ENCODE measurements around the gene WDR93.
A peak's percentile ranks its signal among the peaks of the same experiment; 100 is the strongest.

Gene WDR93

GRCh38 chr15:89690276-89691218 is at the start of gene WDR93, which contains the start of gene PEX11A:
Gene WDR93 (plus strand): TSS chr15:89690811. CDS start chr15:89701747, 10,936 bp downstream.
Gene PEX11A (minus strand): TSS chr15:89690754. CDS start chr15:89690632, 122 bp downstream.
- peak; percentile 80 for DNase-seq

DNA sequence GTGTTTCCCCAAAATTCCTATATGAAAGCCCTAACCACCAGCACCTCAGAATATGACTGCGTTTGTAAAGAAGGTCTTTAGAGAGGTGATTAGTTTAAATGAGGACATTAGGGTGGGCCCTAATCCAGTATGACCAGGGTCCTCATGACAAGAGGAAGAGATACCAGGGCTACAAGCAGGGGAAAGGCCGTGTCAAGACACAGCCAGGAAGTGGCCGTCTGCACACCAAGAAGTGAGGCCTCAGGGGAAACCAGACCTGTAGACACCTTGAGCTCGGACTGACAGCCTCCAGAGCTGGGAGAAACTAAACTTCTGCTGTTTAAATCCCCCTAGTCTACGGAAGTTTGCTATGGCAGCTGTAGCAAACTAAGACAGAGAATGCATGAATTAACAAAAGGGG is 49.6 kb upstream of the WDR93 start:
- DNase-seq, result no peak

GRCh38 chr15:89642106-89642505 is 48.5 kb upstream of the WDR93 start:
- no peak for DNase-seq

DNA sequence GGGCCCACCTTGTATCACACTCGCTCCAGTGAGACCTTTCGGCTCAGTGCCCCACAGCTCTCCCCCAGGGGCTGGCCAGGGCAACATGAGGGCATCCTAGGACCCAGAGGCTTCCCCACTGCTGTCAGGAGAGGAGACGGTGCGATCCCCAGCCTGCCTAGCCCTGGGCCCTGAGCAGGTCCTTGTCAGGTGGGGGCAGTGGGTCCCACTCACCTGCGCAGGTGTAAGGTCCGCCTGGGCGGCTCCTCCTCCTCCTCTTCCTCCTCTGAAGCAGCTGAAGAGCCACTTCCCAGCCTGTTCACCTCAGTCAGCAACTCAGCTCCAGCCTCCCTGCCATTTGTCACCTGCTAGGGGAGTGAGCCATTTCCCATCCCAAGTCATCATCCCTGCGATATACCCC is 44.9 kb upstream of the WDR93 start:
- DNase-seq, result no peak

DNA sequence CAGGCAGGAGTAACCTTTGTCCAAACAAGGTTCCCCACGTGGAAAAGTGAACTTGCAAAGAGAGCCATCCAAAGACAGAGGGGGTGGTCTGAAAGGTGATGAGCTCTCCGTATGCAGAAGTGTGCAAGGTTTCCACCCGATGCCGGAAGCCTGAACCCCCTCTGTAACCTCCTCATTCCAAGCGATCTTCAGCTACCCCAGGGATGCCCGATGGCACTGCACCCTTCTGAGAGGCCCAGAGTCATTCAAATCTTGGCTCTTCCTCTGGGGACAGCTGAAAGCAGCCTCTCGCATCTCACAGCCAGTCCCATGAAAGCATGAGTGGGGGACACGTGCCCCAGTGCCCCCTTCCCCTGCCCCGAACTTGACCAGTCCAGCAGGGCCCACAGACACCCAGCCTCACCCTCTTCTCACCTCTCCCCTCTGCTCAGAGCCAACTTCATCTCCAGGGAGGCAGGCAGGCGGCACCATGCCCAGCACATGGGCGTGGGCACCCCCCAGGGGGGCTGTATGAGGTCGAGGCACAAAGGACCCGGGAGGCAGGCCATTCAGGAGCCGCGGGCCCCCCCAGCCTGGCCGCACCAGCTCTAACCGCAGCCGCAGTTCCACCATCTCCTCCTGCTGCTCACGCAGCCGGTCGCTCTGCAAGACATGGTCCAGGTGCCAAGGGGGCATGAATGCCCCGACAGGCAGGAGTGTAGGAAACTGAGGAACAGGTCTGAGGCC is 44.0 kb upstream of the WDR93 start:
- no peak for DNase-seq

GRCh38 chr15:89647191-89647851 is 43.3 kb upstream of the WDR93 start:
- peak; percentile 65 for DNase-seq

DNA sequence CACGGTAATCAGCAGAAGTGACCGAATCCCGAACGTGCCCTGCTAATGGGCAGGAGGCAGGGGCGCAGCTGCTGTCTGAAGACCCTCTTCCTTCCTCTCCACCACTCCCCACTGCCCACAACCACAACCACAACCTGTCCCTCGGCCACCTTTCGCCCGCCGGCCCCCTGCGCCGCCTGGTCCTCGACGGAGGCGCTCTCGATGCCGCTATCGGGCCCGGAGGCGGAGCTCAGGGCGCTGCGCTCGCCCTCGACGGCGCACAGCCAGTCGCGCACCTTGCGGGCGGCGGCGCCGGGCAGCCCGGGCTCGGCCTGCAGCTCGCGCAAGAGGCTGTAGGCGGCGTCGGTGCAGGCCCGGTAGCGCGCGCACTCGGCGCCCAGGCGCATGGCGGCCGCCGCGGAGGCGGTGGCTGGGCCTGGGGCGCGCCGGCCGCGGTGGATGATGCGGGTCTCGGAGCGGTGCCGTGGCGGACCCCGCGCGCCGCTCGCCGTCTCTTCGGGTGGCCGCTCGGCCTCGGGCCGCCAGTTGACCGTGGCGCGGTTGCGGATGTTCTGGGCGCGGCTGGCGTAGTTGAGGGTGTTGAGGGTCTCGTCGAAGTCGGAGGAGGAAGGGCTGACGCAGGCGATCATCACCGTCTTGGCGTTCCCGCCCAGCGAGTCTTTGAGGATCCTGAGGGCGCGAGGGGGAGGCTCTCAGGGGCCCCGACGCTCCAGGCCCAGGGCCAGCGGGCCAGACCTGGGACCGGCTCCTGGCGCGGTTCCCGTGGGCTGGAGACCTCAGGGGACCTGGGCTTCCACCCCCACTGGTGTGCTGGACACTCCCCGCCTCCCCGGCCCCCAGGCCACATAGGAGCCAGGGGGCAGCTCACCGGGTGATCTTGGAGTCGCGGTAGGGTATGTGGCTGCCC is 42.3 kb upstream of the WDR93 start:
- no peak for DNase-seq

GRCh38 chr15:89649013-89649625 is 41.5 kb upstream of the WDR93 start:
- DNase-seq, result no peak

DNA sequence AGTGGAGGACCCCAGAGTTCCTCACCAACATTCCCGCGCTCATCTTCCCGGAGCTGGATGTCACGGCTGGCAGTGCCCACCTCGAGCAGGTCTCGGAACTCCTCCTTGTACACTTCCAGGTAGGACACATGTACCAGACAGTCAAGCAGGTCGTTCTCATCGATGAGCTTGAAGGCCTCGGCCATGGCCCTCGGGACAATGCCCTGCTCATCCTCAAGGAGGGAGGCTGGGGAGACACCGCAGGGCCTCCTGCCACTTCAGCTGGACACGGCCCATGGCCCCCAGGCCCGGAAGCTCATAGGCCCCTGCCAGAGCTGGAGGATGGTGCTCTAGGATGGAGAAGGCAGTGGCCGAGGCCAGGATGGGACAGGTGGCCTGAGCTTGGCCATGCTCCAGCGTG is 40.9 kb upstream of the WDR93 start:
- no peak for DNase-seq

- DNase-seq, result no peak
These were observed 38.5 kb upstream of the WDR93 start for GRCh38 chr15:89652131-89652530.

GRCh38 chr15:89652666-89653065 is 37.9 kb upstream of the WDR93 start:
- no peak for DNase-seq

- DNase-seq, result no peak
These were observed 37.0 kb upstream of the WDR93 start for GRCh38 chr15:89653578-89653977.

- DNase-seq, result no peak
These were observed 36.3 kb upstream of the WDR93 start for GRCh38 chr15:89654301-89654761.

GRCh38 chr15:89654847-89655805 is 35.5 kb upstream of the WDR93 start, which contains the start of gene KIF7:
Gene KIF7 (minus strand): TSS chr15:89655467. CDS start chr15:89652930, 2,537 bp downstream.
- no peak for DNase-seq

DNA sequence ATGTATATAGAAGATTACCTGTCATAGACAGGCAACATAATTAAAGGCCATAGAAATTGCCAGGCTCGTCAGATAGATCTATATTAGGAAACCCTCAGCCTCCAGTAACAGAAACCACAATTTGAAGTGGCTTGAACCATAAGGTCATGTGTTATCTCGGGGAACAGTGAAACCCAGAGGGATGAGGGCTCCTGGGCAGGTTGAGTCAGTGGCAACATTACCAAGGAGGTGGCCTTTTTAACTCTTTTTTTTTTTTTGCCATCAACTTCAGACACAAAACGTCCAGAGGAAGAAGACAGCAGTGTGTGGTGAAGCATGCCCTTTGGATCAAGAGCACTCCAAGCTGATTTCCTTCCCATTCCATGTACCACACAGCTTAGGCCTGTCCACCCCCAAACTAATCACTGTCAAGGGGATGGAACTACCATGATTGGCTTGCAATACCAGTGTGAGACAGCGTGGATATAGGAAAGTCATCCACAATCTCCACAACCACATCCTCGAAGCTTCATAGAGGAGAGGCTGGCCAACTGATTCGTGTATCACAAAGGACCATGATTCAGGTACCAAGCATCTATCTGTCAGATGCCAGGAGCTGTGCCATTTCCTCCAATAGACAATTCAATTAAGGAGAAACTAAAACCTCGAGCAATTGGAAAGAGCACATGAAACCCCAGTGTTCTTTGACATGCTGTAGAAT is 34.3 kb upstream of the WDR93 start:
- no peak for DNase-seq

GRCh38 chr15:89657686-89658200 is 32.9 kb upstream of the WDR93 start:
- DNase-seq, result no peak

GRCh38 chr15:89659295-89659694 is 31.3 kb upstream of the WDR93 start:
- no peak for DNase-seq

- no peak for DNase-seq
These were observed 30.1 kb upstream of the WDR93 start for GRCh38 chr15:89660556-89660955.

- no peak for DNase-seq
These were observed 27.6 kb upstream of the WDR93 start for GRCh38 chr15:89662893-89663626.

Measured in activated naive CD4-positive, alpha-beta T cell treated with Interleukin-2 at 50 U/mL for 16 hours (primary cell).